ENCODE results near the gene ZBTB3. TPM values are rescaled to one million over a fixed set of nuclear protein-coding genes. Genes with fewer than 3 reads are reported as not detected.
A peak's percentile ranks its signal among the peaks of the same experiment; 100 is the strongest.

Gene ZBTB3
- total and polyA plus RNA-seq, 2 of the 13 experiments (the other 11 are each of a cell fraction or from before 2014, with no cell fraction given) = 3.4 to 5.2 TPM

- TF ChIP-seq IRF9 (CRISPR knock-in tag; IDR thresholded peaks at IDR 0.05; ENCODE audit: borderline replicate concordance) (peak; percentile 37; the same call in 1 of the 2 replicates), ZNF878 (CRISPR knock-in tag; IDR thresholded peaks at IDR 0.05) (no peak), ATF6 (CRISPR knock-in tag; conservative IDR thresholded peaks at IDR 0.05) (no peak), NCOA2 (CRISPR knock-in tag; IDR thresholded peaks at IDR 0.05) (0 out of 2 replicates have a peak, but pooled peaks have one; percentile 18), ZBTB46 (CRISPR knock-in tag; IDR thresholded peaks at IDR 0.05; ENCODE audit: borderline replicate concordance) (no peak), ZNF562 (CRISPR knock-in tag; IDR thresholded peaks at IDR 0.05; ENCODE audit: borderline replicate concordance) (no peak), CBX2 (IDR thresholded peaks at IDR 0.05; ENCODE audit: low read depth, low read length) (no peak), CBX2 (CRISPR knock-in tag; IDR thresholded peaks at IDR 0.05; ENCODE audit: low read depth) (no peak), MAFK (conservative IDR thresholded peaks at IDR 0.05 in 1 of 2, IDR thresholded peaks at IDR 0.05 in 1 of 2; ENCODE audit: low read length in 2 of 2) (no peak), TAF15 (IDR thresholded peaks at IDR 0.05; ENCODE audit: low read depth, low read length, poor library complexity, severe bottlenecking) (no peak), PHF20 (CRISPR knock-in tag; IDR thresholded peaks at IDR 0.05) (peak; percentile 87), SPEN (CRISPR knock-in tag; IDR thresholded peaks at IDR 0.05; ENCODE audit: low read depth) (peak; percentile 28; the same call in 1 of the 2 replicates), EEA1 (CRISPR knock-in tag; IDR thresholded peaks at IDR 0.05; ENCODE audit: borderline replicate concordance) (0 out of 2 replicates have a peak, but pooled peaks have one; percentile 45), RELA (CRISPR knock-in tag; IDR thresholded peaks at IDR 0.05) (no peak), FOSL1 (CRISPR knock-in tag; IDR thresholded peaks at IDR 0.05; ENCODE audit: borderline replicate concordance) (no peak), BRD4 (CRISPR knock-in tag; IDR thresholded peaks at IDR 0.05) (no peak), KAT7 (CRISPR knock-in tag; IDR thresholded peaks at IDR 0.05; ENCODE audit: borderline replicate concordance) (no peak), MXI1 (IDR thresholded peaks at IDR 0.05; ENCODE audit: borderline replicate concordance, low read depth, low read length) (peak; percentile 14; the same call in 1 of the 3 replicates), SAFB2 (CRISPR knock-in tag; IDR thresholded peaks at IDR 0.05; ENCODE audit: borderline replicate concordance, low read depth) (no peak; the same call in 1 of the 2 replicates), ATM (IDR thresholded peaks at IDR 0.05; ENCODE audit: borderline replicate concordance) (no peak), YEATS4 (CRISPR knock-in tag; IDR thresholded peaks at IDR 0.05; ENCODE audit: borderline replicate concordance) (no peak), ZNF607 (CRISPR knock-in tag; IDR thresholded peaks at IDR 0.05; ENCODE audit: borderline replicate concordance) (0 out of 2 replicates have a peak, but pooled peaks have one; percentile 33)
These were observed 25.6 kb downstream of the ZBTB3 start, which contains the start of gene TTC9C (continued) for GRCh38 chr11:62728171-62728988.
